DMS 273 treated with DMSO at 0.1 percent for 48 hours (cell line): Measurements from ENCODE around the gene CD2.
"Not testable (repeated sequence)": the region's sequence is repeated elsewhere in the genome, so short reads cannot be mapped to it uniquely, and the experiment has no call there.

Source experiments
- DNase-seq: peaks from one replicate; lab custom pipeline; 2025; lab: John Stamatoyannopoulos, UW

CD2 gene

DNA sequence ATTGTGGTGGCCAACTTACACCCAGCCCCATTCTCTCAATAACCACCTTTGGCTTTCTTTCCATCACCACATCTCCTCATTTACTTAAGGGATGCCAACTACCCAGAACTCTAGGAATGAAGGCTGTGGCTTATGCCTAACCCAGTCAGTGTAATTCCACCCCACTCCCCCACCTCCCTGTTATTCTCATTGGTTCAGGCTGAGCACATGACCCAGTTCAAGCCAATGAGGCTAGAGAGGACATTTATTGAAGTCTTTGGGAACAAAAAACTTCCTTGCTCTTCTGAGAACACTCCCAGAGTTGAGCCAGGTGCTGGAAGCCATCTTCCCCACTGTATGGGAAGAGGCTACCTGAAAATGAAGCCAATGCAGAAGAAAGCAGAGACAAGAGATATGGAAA is 22.8 kb upstream of the CD2 start:
- DNase-seq, result no peak

DNA sequence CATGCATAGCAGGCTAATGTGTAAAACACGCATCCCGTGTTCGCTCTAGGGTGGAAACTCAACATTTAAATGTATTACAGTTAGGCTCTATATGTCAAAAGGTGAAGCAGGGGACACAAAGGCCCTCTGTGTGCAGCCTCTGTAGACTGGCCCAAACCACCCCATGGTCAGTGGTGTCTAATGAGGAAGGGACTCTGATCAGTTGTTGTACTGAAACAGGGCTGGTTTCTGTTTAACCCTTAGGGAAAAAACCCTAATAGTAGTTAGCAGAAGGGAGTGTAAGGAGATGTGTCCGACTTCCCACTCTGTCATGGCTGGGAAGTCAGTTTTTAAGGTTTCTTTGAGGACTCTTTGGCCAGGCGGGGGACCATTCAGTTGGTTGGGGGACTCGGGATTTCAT is 21.5 kb upstream of the CD2 start:
- no peak for DNase-seq

DNA sequence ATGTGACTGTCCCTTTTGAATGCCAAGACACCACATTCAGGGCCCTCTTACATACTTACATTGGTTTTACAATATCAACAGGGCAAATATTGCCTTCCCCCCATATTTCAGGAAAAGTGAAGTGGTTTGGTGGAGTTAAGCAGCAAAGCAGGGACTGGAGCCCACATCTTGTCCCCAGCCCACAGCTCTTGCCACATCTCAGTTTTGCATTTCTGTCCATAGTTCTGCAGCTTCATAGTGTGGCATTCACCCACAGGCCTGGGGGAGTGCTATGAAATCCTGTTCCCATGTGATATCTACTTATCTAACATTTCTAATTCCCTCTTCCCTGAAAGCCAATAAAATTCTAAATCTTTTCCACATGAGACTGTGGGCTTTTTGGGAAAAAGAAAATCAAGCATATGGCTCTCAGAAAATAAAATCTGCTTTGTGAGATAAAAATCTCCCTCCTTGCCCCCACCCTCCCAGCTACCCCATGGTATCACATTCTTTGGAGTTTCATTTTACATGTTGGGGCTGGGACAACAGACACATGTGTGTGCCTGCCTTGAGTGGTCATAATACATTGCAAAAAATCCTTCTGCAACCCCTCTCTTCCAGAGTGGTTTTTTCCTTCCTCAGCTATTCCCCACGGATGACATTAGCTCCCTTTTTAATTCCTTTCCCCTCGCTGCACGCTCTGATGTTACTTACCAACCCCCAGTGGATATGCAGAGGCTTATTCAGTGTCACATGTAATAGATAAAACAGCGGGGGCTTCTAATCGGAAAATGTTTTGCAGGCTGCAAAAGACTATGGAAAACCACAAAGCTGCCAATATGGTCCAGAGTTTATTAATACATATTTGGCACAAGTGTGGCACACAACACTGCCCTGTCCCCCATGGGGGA is 20.5 kb upstream of the CD2 start:
- no peak for DNase-seq

DNA sequence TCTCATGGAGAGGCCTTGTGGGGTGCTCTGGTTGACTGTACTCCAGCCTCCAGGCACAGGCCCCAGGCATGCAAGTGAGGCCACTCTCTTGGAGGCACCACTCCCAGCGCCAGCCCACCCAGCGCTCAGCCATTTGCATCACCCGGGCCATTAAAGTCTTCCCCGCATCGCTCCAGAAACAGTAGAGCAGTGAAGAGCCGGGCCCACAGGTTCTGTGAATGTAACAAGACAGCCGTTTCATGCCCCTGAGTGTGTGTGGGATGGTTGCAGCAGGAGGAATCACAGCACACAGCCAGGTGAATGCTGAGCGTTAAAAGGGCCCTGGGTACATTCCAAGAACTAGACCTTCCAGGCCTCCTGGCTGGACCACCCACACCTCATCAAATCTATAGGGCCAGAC is 19.0 kb upstream of the CD2 start:
- DNase-seq, result no peak

DNA sequence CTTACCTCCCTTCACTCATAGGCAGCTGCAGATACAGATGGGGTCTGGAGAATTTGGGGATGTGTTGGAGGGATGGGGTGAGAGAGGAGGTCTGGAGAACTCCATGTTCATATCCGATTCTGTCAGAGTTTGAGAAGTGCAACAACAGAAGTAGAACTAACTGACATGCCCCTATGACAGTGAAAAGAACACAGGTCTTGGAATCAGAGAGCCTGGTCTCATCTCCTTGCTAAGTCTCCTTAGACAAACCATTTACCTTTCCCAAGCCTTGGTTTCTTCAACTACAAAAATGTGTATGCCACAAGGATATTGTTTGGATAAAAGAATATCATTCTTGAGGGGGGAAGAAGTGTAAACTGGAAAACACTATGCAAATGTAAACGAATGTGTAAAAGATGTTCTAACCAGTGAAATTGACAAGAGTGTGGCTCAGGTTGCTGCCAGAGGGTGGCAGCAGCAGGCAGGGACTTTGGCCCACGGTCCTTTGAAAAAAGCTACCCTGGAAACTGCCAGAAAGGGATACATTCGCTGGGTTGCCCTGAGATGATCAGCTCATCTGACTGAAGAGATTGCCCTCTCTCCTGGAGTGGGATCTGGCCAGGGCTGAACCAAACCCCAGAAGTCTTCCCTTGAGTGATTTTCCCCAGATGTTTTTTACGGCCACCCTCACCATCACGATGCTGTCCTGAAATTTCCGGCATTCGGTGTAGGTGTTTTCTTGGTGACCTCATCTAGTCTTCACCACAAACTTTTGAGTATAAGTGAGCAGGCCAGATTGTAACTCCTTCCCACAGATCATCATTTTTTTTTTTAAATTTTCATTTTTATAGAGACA is 17.0 kb upstream of the CD2 start:
- no peak for DNase-seq

DNA sequence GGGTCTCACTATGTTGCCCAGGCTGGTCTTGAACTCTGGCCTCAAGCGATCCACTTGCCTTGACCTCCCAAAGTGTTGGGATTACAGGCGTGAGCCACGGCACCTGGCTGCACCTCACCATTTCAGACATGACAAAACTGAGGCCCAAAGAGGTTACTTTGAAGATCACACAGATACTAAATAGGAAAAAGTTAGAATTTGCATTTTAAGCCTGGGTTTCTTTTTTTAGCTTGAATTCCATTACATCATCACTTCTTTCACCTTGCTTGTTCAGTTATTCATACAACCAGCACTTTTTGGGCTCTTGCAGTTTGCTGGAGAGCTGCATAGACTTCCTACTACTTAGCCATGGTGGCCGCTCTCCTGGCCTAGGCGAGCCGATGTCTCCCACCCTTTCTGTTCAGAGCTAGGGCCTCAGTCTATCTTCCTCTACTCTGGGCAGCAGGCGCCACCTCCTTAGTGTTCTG is 16.3 kb upstream of the CD2 start:
- DNase-seq, result no peak

DNA sequence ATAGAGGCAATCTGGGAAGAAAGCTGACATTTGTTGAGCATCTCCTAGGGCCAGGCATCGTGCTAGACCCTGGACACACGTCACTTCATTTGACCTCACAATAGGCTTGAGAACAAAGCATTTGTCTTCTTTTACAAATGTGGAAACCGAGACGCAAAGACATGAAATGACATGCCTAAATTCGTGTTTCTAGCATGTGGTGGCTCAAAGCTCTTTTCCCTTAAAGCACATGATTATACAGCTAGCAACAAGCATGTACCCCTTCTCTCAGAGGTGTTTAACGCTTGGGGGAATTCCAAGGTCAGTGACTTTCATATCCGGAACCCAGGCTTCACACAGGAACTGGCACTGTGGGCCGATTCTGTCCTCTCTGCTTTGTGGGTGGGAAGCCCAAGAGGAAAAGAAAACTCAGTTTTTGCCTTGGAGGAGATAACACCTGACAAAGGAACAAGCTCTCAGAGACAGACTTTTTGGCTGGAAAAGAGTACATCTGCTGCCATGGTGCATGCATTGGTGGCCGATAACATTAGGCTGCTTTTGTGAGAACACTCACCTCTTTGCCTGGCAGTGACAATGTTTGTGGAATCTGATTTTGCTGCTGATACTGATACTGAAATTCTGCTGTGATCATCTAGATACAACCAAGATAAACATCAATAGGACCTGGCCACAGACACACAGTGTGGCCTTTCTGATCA is 15.4 kb upstream of the CD2 start:
- no peak for DNase-seq

DNA sequence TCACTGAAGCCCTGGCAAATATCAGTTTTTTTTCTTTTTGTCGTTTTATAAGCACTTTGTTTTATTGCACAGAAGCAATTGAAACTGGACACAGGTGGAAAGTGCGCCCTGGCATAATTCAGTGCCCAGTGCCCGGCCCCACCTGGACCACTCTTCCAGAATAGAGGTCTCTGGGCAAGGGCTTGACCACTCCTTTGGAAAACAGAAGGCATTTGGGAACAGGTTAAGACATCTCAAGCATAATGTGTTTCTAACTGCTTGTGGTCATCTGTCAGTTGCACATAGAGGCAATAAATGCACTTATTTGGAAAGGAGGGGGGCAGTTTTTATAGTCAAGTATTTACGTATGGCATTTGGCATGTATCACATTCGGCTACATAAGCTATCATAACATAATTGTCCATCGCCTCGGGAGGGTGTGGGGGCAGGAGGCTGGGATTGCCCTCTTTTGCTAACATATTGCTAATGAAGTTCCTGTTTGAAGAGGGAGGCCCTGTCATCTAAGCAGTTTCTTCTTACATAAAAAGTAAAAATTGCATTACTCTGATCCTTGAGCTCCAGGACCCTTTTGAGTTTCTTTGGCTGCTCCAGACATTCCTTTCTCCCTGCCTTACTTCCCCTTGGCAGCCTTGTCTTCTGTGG is 14.7 kb upstream of the CD2 start:
- no peak for DNase-seq

DNA sequence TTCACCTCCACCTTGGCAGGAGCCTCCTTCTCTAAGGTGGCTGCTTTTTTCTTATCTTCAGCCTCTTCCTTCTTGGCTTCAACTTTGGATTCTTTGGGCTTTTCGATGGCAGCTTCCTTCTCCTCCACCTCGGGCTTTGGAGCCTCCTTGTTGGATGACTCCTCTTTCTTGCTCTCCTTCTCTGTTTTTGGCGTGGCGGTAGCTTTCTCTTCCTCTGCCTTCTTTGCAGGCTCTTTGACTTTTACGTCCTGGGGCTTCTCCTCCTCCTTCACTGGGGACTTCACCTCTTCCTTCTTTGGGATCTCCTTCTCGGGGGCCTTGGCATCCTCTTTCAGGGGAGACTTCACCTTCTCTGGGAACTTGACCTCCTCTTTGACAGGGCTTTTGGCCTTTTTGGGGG is 13.9 kb upstream of the CD2 start:
- no peak for DNase-seq

DNA sequence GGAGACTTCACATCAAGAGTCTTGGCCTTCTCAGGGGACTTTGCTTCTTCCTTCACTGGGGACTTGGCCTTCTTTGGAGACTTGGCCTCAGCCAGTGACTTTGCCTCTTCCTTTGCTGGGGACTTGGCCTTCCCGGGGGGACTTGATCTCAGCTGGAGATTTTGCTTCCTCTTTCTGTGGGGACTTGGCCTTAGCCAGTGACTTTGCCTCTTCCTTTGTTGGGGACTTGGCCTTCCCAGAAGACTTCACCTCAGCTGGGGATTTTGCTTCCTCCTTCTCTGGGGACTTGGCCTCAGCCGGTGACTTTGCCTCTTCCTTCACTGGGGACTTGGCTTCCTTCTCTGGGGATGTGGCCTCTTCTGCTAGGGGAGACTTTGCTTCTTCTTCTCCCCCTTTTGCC is 13.5 kb upstream of the CD2 start:
- DNase-seq, result no peak

DNA sequence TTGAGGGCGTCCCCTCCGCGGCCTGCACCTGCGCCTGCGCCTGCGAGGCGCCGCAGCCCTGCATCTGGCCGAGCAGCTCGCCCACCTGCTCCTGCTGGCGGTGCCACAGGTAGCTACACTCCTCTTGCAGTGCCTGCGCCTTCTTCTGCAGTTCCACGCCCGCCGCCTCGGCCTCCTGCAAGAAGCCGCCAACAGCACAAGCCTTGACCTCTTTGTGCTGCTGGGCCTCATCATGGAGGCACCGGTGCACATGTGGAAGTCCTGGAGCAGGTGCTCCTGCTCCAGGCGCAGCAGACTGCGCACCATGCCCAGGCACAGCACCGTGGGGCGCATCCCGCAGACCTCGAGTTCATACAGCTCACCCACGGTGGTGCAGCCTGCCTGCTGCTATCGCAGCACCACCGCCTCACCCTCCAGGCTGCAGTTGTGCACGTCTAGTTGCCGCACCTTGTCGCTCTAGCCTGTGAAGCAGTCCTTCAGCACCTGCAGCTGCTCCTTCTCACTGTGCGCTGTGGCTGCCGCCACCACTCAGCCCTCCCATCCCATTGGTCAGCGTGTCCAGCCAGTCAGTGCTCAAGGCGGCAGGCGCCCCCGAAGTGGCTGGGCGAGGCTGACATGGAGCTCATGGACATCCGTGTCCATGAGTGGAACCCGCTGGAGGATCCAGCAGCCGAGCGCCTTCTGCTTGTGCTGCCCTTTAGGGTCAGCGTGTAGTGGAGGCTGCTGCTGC is 12.2 kb upstream of the CD2 start:
- DNase-seq, result no peak

DNA sequence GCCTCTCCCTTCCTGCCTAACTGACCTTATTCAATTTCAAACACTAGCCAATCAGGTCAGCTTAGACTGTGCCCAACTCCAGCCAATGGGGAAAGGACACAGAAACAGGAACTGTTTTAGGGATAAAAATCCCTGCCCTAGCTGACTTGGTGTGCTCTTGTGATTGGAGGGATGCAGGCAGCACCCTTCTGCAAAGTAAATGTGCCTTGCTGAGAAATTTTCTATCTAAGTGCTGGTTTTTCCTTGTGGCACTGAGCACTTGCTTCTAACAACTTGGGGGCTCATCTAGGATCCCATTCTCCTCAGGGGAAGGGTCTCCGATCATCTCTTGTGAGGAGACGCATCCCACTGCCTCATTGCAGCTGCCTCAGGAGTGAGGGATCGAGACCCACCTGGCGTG is 10.7 kb upstream of the CD2 start:
- DNase-seq, result no peak

DNA sequence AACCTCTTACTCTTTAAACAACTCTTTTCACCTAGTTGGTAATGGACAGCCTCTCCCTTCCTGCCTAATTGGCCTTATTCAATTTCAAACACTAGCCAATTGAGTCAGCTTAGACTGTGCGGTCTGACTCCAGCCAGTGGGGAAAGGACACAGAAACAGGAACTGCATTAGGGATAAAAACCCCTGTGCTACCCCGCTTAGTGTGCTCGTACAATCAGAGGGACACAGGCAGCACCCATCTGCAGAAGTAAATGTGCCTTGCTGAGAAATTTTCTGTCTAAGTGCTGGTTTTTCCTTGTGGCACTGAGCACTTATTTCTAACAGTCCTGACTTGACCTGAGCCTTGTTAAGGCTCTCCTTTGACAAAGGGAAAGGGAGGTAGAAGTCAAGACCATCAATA is 6.0 kb upstream of the CD2 start:
- no peak for DNase-seq

DNA sequence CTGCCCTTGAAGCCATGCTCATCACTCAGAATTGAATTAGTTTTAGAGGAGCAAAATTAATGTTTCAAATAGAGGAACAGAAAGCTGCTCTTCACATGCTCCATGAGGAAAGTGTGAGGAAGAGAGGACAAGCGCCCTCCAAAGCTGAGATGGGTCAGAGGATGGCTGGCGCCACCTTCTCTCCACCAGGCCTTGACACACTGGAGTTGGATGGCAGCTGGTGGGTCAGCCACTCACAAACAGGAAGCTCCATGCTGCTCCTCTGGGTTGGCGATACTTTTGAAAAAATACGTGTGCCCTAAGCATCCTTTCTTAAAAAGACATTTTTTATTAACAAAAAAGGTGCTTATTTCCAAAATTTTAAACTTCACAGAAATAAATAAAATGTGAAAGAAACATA is 3.1 kb upstream of the CD2 start:
- DNase-seq, result no peak

DNA sequence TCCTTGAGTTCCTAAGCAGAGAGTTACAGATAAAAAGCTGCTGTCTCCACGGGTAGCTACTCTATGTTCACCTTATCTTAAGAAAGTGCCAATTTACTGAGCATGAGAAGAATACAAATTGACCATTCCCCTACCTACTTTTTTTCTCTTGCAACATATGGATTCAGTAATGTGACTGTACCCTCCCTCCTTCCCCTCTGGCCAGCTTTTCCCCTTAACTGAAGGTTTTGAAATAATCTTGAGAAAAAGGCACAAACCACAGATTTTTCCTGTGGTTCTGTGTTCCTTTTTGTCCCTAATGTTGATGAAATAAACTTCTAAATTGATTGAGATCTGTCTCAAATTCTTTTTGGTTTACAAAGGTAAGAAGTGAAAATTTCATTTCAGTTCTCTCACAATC is 2.6 kb upstream of the CD2 start:
- no peak for DNase-seq

DNA sequence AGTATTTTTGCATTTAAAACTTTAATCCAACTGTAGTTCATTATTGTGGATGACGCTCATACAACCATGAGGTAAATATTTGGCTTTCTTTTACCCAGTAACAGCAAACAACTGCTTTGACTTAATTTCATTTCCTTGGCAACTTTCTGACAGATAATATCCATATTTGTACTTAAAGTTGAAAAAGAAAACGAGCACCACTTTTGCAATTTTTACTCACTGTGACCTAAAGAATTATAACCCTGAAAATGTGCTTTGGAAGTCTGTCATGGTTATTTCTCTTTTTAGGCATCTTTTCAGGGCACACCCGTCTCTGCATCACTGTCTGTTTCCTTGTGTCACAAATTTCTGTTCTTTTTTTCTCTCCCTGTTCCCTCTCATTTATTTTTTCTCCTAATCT is 918 bp upstream of the CD2 start:
- DNase-seq, result no peak

DNA sequence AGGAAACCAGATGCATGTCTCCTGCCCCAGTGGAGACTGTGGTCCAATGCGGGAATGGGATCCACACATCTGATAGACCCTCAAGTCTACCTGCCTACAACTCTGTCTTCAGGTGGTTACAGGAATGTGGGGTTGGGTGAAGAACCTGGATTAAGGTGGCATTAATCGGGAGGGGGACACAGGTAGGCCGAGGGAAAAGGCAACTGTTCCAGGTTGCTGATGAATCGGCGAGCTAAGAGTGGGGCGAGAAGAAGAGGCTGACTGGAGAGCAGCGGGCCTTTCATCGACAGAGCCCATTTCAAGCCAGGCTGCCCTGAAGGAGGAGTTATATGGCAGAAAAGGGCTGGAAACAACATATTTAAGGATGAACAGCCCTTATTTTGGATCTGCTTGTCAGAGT is 836 bp downstream of the CD2 start:
- no peak for DNase-seq

DNA sequence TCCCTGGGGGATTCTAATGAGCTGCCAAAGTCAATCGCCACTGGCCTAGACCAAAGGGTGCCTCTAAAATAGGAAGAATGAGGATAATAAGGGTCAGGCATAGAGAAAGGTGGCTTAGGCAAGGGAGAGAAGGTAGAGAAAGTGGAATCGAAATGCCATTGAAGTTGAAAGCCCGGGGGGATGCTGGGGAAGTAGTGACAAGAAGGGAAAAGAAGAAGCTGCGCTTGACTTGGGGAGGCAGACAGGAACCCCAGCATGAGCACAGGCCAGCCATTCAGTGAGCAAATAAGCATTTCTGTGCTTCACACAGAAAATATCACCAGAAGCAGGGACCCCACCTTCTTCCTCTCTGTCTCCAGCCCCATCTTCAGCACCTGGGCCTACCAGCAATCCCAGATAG is 1.5 kb downstream of the CD2 start:
- no peak for DNase-seq

DNA sequence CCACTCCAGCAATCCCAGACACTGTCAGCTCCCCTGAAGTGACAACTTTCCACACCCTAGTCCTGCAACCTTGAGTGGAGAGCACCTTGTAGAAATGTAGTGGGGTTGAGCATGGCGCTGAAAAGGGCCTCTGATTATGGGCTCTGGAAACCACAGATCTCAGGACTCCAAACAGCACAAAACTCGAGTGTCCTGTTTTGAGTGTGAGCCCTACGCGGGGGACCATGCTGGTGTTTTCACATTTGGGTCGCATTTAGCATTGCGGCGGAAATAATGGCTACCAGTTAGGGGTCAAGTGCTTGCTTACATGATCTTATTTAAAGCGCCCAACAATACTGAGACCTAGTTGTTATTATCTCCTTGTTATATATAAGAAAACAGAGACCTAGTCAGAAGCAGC is 1.9 kb downstream of the CD2 start:
- not testable (repeated sequence) for DNase-seq

DNA sequence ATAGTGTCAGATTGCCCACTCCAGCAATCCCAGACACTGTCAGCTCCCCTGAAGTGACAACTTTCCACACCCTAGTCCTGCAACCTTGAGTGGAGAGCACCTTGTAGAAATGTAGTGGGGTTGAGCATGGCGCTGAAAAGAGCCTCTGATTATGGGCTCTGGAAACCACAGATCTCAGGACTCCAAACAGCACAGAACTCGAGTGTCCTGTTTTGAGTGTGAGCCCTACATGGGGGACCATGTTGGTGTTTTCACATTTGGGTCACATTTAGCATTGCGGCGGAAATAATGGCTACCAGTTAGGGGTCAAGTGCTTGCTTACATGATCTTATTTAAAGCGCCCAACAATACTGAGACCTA is 4.2 kb downstream of the CD2 start:
- DNase-seq, result not testable (repeated sequence)

DNA sequence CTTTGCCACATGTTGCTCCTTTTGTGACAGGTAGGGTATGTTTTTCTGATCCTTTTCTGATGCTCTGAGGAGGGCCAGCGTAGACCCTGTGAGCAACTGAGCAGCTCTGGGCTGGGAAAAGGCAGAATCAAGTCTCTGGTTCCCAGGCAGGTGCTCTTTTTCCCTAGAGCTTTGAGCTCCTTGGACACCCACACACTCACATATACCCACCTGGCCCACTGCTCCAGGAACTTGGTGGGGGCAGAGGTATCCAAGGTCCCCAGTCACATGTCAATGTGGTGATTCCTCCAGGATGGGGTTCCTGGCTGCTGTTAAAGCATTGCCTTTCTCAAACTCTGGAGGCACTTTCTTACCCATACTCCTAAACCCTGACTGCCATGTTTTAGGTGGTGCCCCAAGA is 5.4 kb downstream of the CD2 start:
- DNase-seq, result no peak

DNA sequence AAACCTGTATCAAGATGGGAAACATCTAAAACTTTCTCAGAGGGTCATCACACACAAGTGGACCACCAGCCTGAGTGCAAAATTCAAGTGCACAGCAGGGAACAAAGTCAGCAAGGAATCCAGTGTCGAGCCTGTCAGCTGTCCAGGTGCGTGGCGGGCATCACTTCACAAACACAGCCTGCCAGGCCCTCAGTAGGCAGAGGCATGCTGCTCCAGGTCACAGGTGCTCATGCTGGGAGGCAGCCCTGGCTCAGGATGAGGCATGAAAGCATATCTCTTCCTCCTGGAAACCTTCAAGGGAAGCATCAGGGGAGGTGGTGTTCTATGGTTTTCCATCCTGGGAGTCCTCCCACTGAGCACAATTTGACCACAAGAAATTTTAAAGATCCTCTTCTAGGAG is 6.3 kb downstream of the CD2 start:
- no peak for DNase-seq
